ENCODE measurements around the gene GTF2F2. TPM values are rescaled to one million over a fixed set of nuclear protein-coding genes. Genes with fewer than 3 reads are reported as not detected.

GTF2F2 gene
- total RNA-seq, 1 experiment from 2014 or later, result 64.5 TPM

DNA sequence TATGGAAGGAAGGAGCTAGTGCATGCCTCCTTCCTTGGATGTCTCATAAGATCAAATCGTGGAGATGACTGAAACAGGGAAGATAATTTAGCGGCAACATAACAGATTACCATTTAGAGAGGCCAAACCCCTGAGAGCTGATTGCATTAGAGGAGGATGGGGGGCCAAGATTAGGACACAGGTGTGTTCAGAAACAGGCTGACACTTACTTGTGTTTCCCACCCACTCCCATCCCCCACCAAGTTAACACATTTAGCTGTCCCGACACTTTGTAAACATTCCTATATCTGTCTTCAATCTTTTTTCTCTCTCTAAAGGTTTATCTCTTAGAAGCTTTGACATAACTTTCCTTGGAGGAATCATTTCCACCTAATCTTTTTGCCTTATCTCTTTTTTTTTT lies 129.4 kb downstream of the GTF2F2 start:
- no peak for DNase-seq
- Histone ChIP-seq H3K36me3 (peaks cover 22% of the 10 kb centered on the region), H3K27me3 (no peaks in the 10 kb centered on the region), H3K4me3 (no peak overlapping the region), H3K9me3 (no peaks in the 10 kb centered on the region)

DNA sequence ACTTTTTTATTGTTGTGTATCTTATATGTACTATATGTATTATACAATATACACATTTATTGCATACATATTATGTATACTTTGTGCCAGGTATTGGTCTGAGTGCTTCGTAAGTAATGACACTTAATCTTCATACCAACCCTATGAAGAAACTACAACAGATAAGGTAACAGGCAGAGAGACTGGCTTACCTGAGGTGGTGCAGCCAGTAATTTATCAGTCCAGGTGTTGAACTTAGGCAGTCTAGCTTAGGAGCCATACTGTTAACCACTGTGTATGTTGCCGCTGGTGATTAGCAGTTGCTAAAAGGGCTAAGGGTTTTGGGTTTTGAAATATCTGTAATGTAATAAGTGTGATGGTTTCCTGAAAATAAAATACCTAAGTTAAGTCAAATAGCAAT lies 134.1 kb downstream of the GTF2F2 start:
- H3K9me3 ChIP-seq, result no peaks in the 10 kb centered on the region
- DNase-seq, result no peak
- peaks cover 24% of the 10 kb centered on the region for H3K36me3 ChIP-seq
- H3K4me3 ChIP-seq, result no peak overlapping the region
- no peaks in the 10 kb centered on the region for H3K27me3 ChIP-seq

DNA sequence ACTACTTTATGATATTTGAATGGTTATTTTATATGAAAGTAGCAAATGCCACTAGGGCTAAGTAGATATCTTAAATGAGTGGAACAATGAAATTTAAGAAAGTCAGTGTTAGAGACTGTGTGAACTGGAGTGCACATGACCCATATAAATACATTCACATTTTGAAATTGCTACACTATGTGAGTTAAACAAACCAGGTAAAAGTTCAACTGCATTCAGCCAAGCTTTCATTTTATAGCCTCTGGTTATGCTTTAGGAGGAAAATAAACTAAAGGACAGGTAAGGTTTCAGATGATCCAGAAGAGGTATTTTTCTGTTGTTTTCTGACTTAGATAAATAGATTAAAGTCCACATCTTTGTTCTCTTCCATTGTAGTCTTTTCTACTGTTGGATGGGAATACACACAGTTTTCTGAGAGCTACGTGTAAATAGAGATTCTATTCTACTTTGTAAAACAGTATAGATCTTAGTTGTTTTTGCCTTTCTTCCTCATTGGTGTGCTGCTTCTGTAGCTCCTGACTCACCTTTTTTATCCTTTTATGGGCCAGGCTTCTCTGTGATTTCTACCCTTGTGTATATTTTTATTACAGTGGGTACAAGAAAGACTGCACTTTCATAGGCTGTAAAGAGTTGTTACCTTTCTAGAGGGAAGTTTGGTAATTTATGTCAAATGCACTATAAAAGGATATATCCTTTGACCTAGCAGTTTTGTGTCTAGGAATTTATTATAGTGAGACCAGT lies 135.1 kb downstream of the GTF2F2 start:
- no peak overlapping the region for H3K4me3 ChIP-seq
- no peaks in the 10 kb centered on the region for H3K27me3 ChIP-seq
- no peaks in the 10 kb centered on the region for H3K9me3 ChIP-seq
- H3K36me3 ChIP-seq, result peaks cover 28% of the 10 kb centered on the region
- no peak for DNase-seq

DNA sequence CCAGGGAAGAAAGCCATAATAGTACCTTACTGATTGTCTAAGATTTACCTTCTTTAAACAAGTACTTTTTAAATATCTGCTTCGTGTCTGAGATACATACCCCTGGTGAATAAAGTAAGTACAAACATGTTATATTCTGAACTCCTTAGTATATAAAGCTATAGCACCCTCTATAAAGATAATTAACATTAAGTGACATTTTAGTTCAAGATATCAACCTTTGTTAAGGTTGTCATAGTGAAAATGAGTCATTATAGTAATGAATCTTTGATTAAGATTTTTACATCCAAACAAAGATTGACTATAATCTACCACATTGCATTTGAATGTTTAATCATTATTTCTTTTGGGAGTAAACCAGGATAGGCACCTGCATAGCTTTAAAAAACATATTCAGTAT lies 135.9 kb downstream of the GTF2F2 start:
- Histone ChIP-seq H3K27me3 (no peaks in the 10 kb centered on the region), H3K9me3 (no peaks in the 10 kb centered on the region), H3K4me3 (no peak overlapping the region), H3K36me3 (peaks cover 28% of the 10 kb centered on the region)
- DNase-seq, result no peak

DNA sequence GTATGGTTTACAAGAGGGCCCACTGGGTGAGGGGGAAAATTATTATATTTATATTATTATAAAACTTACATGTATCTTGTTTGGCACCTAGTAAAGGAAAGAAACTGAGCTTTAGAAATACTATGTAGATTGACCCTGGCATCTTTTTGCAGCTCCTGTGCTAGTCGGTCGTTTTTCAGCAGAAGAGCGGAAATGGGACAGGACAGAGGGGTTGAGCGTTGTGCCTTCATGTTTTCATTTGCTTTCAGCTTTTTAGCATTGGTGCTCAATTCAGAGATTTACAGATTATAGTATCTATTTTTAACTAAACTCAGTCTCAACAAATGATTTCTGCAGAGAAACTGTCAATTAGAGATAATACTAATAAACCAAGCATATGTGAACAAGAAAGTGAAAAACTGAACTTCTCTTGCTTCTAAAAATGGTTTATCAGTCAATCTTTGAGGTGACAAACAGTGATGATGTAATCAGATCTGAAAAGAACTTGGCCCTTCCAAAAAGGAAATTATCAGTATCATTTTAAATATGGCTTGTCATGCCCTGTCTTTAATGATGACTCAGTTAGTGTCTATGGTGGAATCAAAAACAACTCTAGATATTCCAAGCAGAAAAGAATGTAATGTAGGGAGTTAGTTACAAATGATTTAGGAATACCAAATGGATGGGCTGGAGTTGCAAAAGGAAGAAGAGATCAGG lies 137.5 kb downstream of the GTF2F2 start:
- DNase-seq, result no peak
- H3K4me3 ChIP-seq, result no peak overlapping the region
- no peaks in the 10 kb centered on the region for H3K27me3 ChIP-seq
- peaks cover 24% of the 10 kb centered on the region for H3K36me3 ChIP-seq
- H3K9me3 ChIP-seq, result no peaks in the 10 kb centered on the region

DNA sequence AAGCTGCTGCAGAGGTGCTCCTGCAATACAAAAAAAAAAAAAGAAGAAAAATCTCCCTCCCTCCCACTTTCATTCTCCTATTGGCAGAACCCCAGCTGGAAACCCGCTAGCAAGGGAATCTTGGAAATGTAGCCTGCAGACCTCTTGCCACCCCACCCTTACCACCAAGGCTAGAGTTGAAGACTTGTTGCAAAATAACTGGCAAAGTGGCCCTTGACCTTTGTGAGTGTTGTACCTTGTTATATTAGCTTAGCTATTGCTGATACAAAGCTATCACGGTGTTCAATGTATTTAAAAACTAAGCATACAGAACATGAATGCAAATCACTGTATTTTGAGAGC lies 138.0 kb downstream of the GTF2F2 start:
- peak; percentile 46 for DNase-seq
- Histone ChIP-seq H3K9me3 (no peaks in the 10 kb centered on the region), H3K27me3 (no peaks in the 10 kb centered on the region), H3K36me3 (peaks cover 19% of the 10 kb centered on the region), H3K4me3 (no peak overlapping the region)

DNA sequence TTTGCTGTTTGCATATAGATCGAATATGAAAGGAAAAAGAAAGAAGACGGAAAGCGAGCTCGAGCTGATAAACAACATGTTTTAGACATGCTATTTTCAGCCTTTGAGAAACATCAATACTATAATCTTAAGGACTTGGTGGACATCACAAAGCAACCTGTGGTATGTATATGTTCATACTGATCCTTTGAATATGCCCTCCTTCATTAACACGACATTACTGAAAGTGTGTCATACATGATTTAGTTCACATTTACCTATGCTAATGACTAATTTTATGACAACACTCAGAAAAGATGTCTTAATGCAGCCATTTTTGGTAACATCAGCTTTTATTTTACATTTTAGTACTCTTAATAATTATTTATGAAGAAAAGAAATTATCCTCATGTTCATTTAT lies 146.9 kb downstream of the GTF2F2 start:
- Histone ChIP-seq H3K36me3 (peaks cover 45% of the 10 kb centered on the region), H3K9me3 (no peaks in the 10 kb centered on the region), H3K4me3 (no peak overlapping the region), H3K27me3 (no peaks in the 10 kb centered on the region)
- no peak for DNase-seq

DNA sequence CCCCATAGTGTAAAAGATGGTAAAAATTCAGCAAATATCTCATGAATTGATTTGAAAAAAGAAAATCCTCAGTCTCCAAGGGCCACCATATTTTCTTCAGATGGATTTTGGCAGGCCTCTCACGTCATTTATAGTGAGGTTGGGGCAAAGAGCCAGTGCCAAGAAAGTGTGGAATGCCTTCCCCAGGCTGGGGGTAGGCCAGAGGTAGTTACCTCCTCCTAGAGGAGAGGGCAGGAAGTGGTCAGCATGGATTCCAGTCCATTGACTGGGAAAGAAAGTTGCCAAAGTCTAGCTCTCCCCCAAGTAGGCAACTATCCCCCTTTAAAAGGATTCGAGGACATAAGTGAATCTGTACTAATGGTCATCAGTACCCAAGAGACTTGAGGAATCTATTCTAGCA lies 148.9 kb downstream of the GTF2F2 start:
- no peak overlapping the region for H3K4me3 ChIP-seq
- H3K9me3 ChIP-seq, result no peaks in the 10 kb centered on the region
- H3K36me3 ChIP-seq, result peaks cover 45% of the 10 kb centered on the region
- DNase-seq, result peak; percentile 36
- H3K27me3 ChIP-seq, result no peaks in the 10 kb centered on the region

DNA sequence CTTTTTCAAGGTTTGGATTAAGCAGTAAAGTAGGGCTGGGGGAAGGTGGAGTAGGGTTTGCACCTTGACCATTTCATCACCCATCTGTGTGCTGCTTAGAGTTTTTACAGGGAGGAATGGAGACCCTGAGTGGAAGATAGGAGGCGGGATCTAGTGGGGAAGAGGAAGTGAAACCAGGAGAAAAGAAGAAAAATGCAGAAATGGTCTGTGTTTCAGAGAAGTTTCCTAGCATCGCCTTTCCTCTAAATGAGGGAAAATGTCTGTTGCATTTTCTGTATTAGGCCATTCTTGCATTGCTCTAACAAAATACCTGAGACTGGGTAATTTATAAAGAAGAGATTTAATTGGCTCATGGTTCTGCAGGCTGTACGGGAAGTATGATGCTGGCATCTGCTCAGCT lies 156.6 kb downstream of the GTF2F2 start:
- no peak for DNase-seq
- H3K4me3 ChIP-seq, result no peak overlapping the region
- H3K9me3 ChIP-seq, result no peaks in the 10 kb centered on the region
- H3K27me3 ChIP-seq, result no peaks in the 10 kb centered on the region
- H3K36me3 ChIP-seq, result peaks cover 45% of the 10 kb centered on the region

DNA sequence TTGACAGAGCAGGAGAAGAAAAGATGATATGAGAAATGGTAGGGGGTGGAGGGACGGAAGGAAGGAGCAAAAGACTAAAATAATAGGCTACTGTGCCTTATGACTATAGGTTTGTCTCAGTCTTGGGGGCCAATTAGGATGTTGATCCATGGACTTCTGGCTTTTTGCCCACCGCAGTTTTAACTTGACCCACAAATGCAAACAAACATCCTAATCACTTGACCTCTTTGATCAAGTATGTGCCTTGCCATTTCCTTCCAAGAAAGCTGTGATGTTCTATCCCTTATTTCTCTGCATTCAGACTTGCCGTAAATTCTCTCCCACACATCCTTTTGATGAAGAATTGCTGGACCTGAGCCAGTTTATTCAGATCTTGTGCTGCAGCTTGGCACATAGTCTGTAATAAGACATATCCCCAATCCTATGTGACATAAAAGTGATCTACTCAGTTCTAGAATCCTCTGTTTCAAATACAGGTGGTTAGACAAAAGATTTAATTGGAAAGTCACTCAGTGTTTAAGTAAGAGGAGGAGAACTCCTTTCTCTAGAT lies 157.9 kb downstream of the GTF2F2 start:
- Histone ChIP-seq H3K27me3 (no peaks in the 10 kb centered on the region), H3K36me3 (peaks cover 50% of the 10 kb centered on the region), H3K4me3 (no peak overlapping the region), H3K9me3 (no peaks in the 10 kb centered on the region)
- no peak for DNase-seq

DNA sequence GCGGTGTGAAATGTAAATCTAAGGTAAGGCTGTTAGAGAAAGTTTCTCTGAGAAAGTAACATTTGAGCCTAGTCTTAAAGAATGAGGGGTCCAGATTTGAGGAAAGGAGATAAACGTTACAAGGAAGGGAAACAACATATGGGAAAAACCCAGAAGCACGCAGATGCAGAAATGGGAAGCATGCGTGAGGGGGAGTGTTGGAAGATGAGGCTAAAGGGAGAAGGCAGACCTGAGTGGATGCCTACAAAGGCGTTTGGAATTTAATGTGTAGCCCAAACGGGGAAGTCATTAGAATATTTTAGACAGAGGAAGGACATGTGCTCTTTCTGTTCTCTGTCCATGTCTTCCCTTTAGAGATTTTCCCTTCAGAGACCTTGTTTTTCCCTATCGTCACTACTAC lies 159.7 kb downstream of the GTF2F2 start:
- DNase-seq, result no peak
- Histone ChIP-seq H3K36me3 (peaks cover 60% of the 10 kb centered on the region), H3K27me3 (no peaks in the 10 kb centered on the region), H3K9me3 (no peaks in the 10 kb centered on the region), H3K4me3 (no peak overlapping the region)

DNA sequence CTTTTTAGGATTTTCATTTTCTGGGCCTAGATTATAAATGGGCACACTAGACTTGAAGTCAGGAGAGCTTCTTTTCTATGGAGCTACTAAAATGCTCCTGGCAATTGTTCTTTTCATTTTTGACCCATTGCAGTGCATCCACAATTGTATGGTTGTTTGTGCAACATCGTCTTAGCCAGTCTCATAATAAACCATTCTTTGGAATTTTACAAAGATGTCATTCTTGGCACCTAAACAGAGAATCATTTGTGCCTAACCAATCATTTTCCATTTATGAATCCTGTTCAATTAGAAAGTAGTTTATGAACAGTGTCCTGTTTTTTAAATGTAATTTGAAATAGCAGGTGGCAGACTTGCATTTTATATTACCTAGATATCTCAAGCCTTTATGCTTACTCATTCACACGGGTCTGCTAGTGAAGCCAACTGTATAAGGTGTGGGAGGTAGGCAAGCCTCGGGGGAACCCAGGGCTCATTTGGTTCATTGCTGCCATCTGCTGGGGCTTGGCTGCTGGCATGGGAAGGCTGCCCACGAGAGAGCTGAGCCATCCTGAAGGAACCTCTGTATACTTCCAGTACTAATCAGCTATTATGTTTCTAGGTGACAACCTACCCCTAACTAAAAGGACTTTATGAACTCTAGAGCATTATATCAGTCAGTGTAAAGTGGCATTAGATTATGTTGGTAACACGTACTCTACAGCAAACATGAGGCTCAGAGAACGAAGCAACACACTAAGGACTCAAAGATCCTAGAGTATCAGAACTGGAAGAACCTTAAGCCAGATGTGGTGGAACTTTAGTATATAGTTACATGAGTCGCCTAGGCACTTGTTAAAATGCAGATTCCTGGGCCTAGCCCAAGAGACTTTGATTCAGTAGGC lies 160.7 kb downstream of the GTF2F2 start:
- peak; percentile 82 for DNase-seq
- H3K4me3 ChIP-seq, result no peak overlapping the region
- no peaks in the 10 kb centered on the region for H3K27me3 ChIP-seq
- H3K36me3 ChIP-seq, result peaks cover 65% of the 10 kb centered on the region
- no peaks in the 10 kb centered on the region for H3K9me3 ChIP-seq

DNA sequence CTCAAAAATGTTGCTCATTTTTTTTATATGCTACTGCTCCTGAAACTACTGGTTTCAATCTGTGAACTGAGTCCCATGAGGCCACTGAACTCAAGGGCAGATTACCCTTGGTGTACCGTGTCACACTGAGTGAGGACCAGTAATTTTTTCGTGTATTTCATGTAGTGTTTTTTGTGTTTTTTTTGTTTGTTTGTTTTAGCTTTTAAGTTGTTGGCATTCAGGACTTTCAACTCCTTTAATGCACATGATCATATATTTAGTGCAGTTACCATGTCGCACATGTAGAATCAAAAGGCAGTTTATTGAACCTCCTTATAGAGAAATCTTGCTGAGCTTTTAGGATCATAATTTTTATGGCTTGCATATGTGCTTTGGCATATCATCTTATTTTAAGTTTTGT lies 162.7 kb downstream of the GTF2F2 start:
- no peak overlapping the region for H3K4me3 ChIP-seq
- DNase-seq, result no peak
- no peaks in the 10 kb centered on the region for H3K27me3 ChIP-seq
- no peaks in the 10 kb centered on the region for H3K9me3 ChIP-seq
- peaks cover 56% of the 10 kb centered on the region for H3K36me3 ChIP-seq

DNA sequence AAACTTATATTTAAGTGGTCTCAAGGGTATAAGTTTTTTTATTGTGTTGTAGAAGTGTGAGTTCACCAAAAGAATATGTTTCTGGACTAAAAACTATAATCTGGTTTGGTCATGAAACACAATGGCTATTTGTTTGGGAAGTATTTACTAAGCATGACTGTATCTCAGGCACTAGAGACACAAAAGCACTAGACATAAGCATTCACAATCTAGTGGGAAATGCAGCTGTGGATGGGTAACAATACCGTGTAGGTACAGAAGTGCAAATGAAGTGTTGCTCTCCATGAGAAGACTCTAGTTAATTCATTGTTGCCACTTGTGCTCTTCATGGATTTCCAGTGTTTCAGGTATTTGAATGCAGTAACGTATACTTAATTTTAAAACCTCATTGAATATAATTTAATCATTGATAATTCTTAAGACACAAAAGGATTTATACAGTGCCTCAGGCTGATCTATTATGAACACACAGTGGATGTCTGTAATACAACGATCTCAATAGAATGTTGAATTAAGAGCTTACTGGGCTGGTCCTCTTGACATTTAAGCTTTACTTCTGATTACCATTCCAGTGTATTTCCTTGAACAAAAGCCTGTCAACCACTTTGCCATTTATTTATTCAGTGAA lies 169.7 kb downstream of the GTF2F2 start:
- no peak overlapping the region for H3K4me3 ChIP-seq
- no peak for DNase-seq
- no peaks in the 10 kb centered on the region for H3K9me3 ChIP-seq
- H3K27me3 ChIP-seq, result no peaks in the 10 kb centered on the region
- H3K36me3 ChIP-seq, result peaks cover 53% of the 10 kb centered on the region

DNA sequence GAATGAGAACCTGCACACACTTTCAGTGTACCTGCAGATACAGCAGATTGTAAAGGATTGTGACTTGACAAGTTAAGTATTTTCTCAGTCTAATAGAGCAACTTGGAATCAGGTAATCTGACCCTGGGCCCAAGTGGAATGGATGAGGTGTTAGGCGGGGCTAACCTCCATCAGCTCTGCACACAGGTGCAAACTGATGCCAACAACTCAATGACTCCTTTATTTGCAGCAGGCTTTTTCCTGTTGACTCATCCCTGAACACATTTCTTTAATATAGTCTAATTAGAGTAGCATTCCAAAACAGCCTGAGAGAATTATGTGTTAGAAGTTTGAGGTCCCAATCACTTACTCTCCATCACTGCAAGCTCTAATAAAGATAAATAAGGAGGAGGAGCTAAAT lies 171.9 kb downstream of the GTF2F2 start:
- Histone ChIP-seq H3K4me3 (no peak overlapping the region), H3K27me3 (no peaks in the 10 kb centered on the region), H3K9me3 (no peaks in the 10 kb centered on the region), H3K36me3 (peaks cover 49% of the 10 kb centered on the region)
- no peak for DNase-seq

DNA sequence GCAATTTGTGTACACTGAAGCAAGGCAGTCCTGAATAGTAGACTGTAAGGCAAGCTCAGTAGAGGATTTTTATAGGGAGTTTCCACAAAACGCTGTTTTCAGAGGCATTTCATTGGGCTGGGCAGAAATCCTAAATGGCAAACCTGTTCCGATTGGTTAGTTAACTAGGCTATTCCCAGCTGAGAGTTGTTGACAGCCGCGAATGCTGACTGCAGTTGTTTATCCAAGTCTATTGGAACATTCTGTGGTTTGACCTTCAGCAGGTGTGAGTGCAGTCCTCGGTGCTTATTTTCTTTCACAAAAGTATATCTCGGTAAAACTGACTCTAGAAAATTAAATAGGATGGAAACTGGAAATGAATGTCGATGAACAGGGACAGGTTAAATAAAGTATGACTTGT lies 175.2 kb downstream of the GTF2F2 start:
- no peaks in the 10 kb centered on the region for H3K9me3 ChIP-seq
- DNase-seq, result no peak
- peaks cover 31% of the 10 kb centered on the region for H3K36me3 ChIP-seq
- H3K27me3 ChIP-seq, result no peaks in the 10 kb centered on the region
- H3K4me3 ChIP-seq, result no peak overlapping the region

DNA sequence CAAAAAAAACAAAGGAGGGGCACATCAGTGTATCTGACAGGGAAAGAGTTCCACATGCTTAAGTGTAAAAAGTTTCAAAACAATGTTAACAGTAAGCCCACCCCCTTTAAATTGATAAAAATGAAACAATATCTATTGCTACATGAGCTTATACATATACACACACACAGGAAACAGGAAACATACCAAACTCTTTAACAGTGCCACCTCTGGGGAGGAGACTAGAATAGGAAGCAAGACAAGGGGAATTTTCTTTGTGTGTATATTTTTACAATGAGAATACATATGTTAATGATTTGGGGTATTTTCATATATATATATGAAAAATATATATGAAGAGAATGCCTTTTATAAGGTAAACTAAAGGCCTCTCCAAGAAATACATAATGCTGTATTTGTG lies 175.9 kb downstream of the GTF2F2 start:
- Histone ChIP-seq H3K27me3 (no peaks in the 10 kb centered on the region), H3K36me3 (peaks cover 26% of the 10 kb centered on the region), H3K4me3 (no peak overlapping the region), H3K9me3 (no peaks in the 10 kb centered on the region)
- DNase-seq, result no peak

All from MG63 (cell line).